ENCODE data around the gene SF3A1. TPM values are rescaled to one million over a fixed set of nuclear protein-coding genes. Genes with fewer than 3 reads are reported as not detected.

SF3A1 gene
- total RNA-seq, 2 donors from 2014 or later, result 151 to 194 TPM

GRCh38 chr22:30297991-30298701 lies 58.5 kb downstream of the SF3A1 start:
- no peaks in the 10 kb centered on the region for H3K9me3 ChIP-seq
- peaks cover 14% of the 10 kb centered on the region for H3K4me1 ChIP-seq
- intact Hi-C loops (cut with DNase I), result no loop called here
- no peak overlapping the region for H3K27ac ChIP-seq
- no peaks in the 10 kb centered on the region for H3K27me3 ChIP-seq
- DNase-seq, result peak; percentile 65
- TF ChIP-seq, protein P1, sequence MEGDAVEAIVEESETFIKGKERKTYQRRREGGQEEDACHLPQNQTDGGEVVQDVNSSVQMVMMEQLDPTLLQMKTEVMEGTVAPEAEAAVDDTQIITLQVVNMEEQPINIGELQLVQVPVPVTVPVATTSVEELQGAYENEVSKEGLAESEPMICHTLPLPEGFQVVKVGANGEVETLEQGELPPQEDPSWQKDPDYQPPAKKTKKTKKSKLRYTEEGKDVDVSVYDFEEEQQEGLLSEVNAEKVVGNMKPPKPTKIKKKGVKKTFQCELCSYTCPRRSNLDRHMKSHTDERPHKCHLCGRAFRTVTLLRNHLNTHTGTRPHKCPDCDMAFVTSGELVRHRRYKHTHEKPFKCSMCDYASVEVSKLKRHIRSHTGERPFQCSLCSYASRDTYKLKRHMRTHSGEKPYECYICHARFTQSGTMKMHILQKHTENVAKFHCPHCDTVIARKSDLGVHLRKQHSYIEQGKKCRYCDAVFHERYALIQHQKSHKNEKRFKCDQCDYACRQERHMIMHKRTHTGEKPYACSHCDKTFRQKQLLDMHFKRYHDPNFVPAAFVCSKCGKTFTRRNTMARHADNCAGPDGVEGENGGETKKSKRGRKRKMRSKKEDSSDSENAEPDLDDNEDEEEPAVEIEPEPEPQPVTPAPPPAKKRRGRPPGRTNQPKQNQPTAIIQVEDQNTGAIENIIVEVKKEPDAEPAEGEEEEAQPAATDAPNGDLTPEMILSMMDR (IDR thresholded peaks at IDR 0.05), result no peak
- H3K4me3 ChIP-seq, result no peak overlapping the region
- H3K9ac ChIP-seq (ENCODE audit: low read depth in 2 of 2, low read length in 2 of 2), result peak overlapping the region in 1 of 2 donors; percentile 43
- H3K36me3 ChIP-seq, result peaks cover 21% of the 10 kb centered on the region

DNA sequence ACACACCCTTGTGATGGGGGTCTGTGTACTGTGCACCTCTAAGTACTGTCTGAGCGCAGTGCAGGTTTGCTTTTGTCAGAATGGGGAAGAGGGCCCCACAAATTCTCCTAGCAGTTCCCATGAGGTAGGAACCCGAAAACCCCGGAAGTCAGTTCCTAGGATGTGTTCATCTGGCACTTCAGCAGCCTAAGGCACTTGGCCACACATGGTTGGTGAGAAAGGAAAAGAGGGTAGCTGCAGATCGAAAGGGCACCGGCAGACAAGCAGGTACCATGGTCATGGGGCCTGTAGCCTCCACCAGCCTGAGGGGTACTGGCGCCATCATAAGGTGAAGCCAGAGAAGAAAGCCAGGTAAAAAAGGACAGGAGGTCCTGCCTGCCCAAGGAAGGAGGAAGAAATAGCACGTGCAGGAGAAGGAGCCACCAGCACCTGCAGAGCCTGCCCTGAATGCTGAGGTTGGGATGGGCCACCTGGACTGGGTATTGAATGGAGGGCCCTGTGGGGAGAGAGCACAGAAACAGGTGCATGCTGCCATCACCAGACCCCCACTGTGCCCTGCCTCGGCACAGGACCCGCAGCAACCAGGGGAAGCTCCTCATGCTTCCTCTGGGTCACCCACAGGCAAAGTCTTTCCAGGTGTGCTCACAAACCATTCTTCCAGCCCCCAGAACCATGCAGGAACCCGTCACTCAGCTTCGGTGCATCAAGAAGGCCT lies 59.3 kb downstream of the SF3A1 start:
- H3K36me3 ChIP-seq, result peaks cover 21% of the 10 kb centered on the region

DNA sequence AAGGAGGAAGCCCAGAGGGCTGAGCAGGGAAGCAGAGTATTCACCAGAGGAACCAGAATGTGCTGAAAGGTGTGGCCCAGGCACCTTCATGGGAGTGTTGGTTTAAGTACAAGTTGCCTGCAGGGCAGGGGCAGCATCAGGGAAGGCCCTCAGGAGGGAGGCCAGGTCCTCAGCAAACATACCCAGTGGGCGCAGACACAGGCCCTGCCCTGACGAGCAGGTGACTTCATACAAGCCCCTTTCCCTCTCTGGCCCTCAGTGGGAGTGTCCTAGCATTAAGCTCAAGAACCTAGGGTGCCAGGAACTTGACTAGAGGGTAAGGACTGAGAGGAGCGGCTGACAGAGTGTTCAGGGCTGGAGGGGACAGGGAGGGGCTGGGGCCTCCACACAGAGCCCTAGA lies 59.9 kb downstream of the SF3A1 start:
- H3K9me3 ChIP-seq, result no peaks in the 10 kb centered on the region
- TF ChIP-seq, protein P1 (IDR thresholded peaks at IDR 0.05), result no peak
- H3K27ac ChIP-seq, result no peak overlapping the region
- H3K4me3 ChIP-seq, result no peak overlapping the region
- H3K9ac ChIP-seq (ENCODE audit: low read depth in 2 of 2, low read length in 2 of 2), result no peak overlapping the region
- intact Hi-C loops (cut with DNase I), result no loop called here
- H3K36me3 ChIP-seq, result peaks cover 21% of the 10 kb centered on the region
- DNase-seq, result no peak
- no peaks in the 10 kb centered on the region for H3K27me3 ChIP-seq
- H3K4me1 ChIP-seq, result peaks cover 2% of the 10 kb centered on the region

More for the DNA sequence above, 59.3 kb downstream of the SF3A1 start:
- Histone ChIP-seq H3K27me3 (no peaks in the 10 kb centered on the region), H3K27ac (no peak overlapping the region), H3K4me1 (peaks cover 8% of the 10 kb centered on the region), H3K9ac (ENCODE audit: low read depth in 2 of 2, low read length in 2 of 2) (no peak overlapping the region), H3K9me3 (no peaks in the 10 kb centered on the region), H3K4me3 (no peak overlapping the region)
- no peak for DNase-seq
- intact Hi-C loops (cut with DNase I), result no loop called here
- TF ChIP-seq, protein P1 (IDR thresholded peaks at IDR 0.05), result no peak

- Histone ChIP-seq H3K4me1 (no peaks in the 10 kb centered on the region), H3K36me3 (peaks cover 21% of the 10 kb centered on the region)
Observed at GRCh38 chr22:30296324-30296723, 60.4 kb downstream of the SF3A1 start.

GRCh38 chr22:30295576-30295975 lies 61.1 kb downstream of the SF3A1 start:
- H3K9me3 ChIP-seq, result no peaks in the 10 kb centered on the region
- peaks cover under 1% of the 10 kb centered on the region for H3K4me1 ChIP-seq
- peaks cover 21% of the 10 kb centered on the region for H3K36me3 ChIP-seq
- no peak for DNase-seq
- H3K4me3 ChIP-seq, result no peak overlapping the region
- no peak overlapping the region for H3K9ac ChIP-seq (ENCODE audit: low read depth in 2 of 2, low read length in 2 of 2)
- H3K27me3 ChIP-seq, result no peaks in the 10 kb centered on the region
- no peak overlapping the region for H3K27ac ChIP-seq
- TF ChIP-seq, protein P1 (IDR thresholded peaks at IDR 0.05), result no peak
- intact Hi-C loops (cut with DNase I), result no loop called here

More at GRCh38 chr22:30296324-30296723, 60.4 kb downstream of the SF3A1 start:
- no peaks in the 10 kb centered on the region for H3K9me3 ChIP-seq
- H3K9ac ChIP-seq (ENCODE audit: low read depth in 2 of 2, low read length in 2 of 2), result no peak overlapping the region
- intact Hi-C loops (cut with DNase I), result no loop called here
- DNase-seq, result no peak
- TF ChIP-seq, protein P1 (IDR thresholded peaks at IDR 0.05), result no peak
- H3K27ac ChIP-seq, result no peak overlapping the region
- H3K4me3 ChIP-seq, result no peak overlapping the region
- no peaks in the 10 kb centered on the region for H3K27me3 ChIP-seq
